A549 (cell line): ENCODE data around the gene FCRL2. TPM values are rescaled to one million over a fixed set of nuclear protein-coding genes. Genes with fewer than 3 reads are reported as not detected.

Experiments
- ATAC-seq, 2 experiments: fragments of 200-7000 bp in 1 of 2; fragments of >200 bp in 1 of 2; cut with Nextera tagmentation in 1 of 2; cut with Tn5 transposase in 1 of 2; 3 replicates each; pipeline versions ENCODE4 v1.8.0 to v1.9.1; 2018 to 2020; ENCODE audit warnings: mild to moderate bottlenecking in 1 of 2, moderate library complexity in 1 of 2
- CTCF ChIA-PET: fragments of 300-600 bp; sonication (Branson Sonifier 250); formaldehyde crosslinking; extraction: SDS; loops from one replicate; lab custom pipeline; 2021; ENCODE audit warnings: antibody characterized with exemption, inconsistent platforms; lab: Yijun Ruan, JAX
- POLR2A ChIA-PET: fragments of 350-600 bp; formaldehyde crosslinking; extraction: SDS; loops from one replicate; lab custom pipeline; 2021; ENCODE audit warnings: antibody characterized with exemption, inconsistent platforms; lab: Yijun Ruan, JAX
- DNase-seq, 2 experiments: peaks; one replicate each; pipeline versions ENCODE4 v3.0.0 to v3.0.0-alpha.2; 2011 to 2016; ENCODE audit warnings: low read depth in 1 of 2, low spot score in 1 of 2
- FAIRE-seq: peaks from 2 replicates; lab custom pipeline; 2011; peaks lifted over from hg19 to GRCh38; lab: Jason Lieb, UNC
- H3K27ac ChIP-seq, 2 experiments: fragments of >200 bp; sonication (Bioruptor Twin); formaldehyde crosslinking; 3 replicates each; pipeline ENCODE4 v1.5.1; 2016 to 2017
- H3K4me1 ChIP-seq: fragments of >200 bp; sonication (Bioruptor Twin); formaldehyde crosslinking; 3 replicates; pipeline ENCODE4 v1.6.1; 2016
- H3K4me2 ChIP-seq: fragments of >200 bp; sonication (Bioruptor Twin); formaldehyde crosslinking; 3 replicates; pipeline ENCODE4 v1.6.1; 2016
- H3K4me3 ChIP-seq: fragments of >200 bp; sonication (Bioruptor Twin); formaldehyde crosslinking; 3 replicates; pipeline ENCODE4 v1.5.1; 2016
- H3K9me3 ChIP-seq: fragments of >200 bp; sonication (Bioruptor Twin); formaldehyde crosslinking; 3 replicates; pipeline ENCODE4 v1.6.1; 2016
- BHLHE40 ChIP-seq: IDR thresholded peaks from 2 replicates; pipeline ENCODE4 v1.6.1; 2012; ENCODE audit warnings: low read depth, low read length, inconsistent platforms
- CBX2 ChIP-seq: fragments of 200-600 bp; sonication (generic); IDR thresholded peaks from 2 replicates; pipeline ENCODE4 v1.6.1; 2016; ENCODE audit warnings: low read depth, mild to moderate bottlenecking, borderline replicate concordance
- CBX8 ChIP-seq: fragments of 200-600 bp; sonication (generic); IDR thresholded peaks from 2 replicates; pipeline ENCODE4 v1.6.1; 2016
- EHMT2 ChIP-seq: fragments of 200-600 bp; sonication (generic); IDR thresholded peaks from 2 replicates; pipeline ENCODE4 v1.6.1; 2016; ENCODE audit warnings: antibody characterized with exemption, low read depth, mild to moderate bottlenecking, moderate library complexity
- FOSB ChIP-seq: fragments of 250-450 bp; sonication (Bioruptor Pico); IDR thresholded peaks from 2 replicates; pipeline ENCODE4 v1.5.0; 2020; ENCODE audit warnings: mild to moderate bottlenecking, moderate library complexity
- FOXS1 ChIP-seq: fragments of 250-450 bp; sonication (Bioruptor Pico); IDR thresholded peaks from 2 replicates; pipeline ENCODE4 v1.5.0; 2020; ENCODE audit warnings: mild to moderate bottlenecking, moderate library complexity
- HES2 ChIP-seq: fragments of >200 bp; sonication (Bioruptor Twin); formaldehyde crosslinking; IDR thresholded peaks from 2 replicates; pipeline ENCODE4 v1.6.1; 2016
- HEYL ChIP-seq: fragments of 250-450 bp; sonication (Bioruptor Pico); IDR thresholded peaks from 2 replicates; pipeline ENCODE4 v1.8.0; 2021; ENCODE audit warnings: mild to moderate bottlenecking, moderate library complexity
- HOXB5 ChIP-seq: fragments of 250-450 bp; sonication (Bioruptor Pico); IDR thresholded peaks from 2 replicates; pipeline ENCODE4 v1.5.0; 2020; ENCODE audit warnings: mild to moderate bottlenecking, moderate library complexity
- JUN ChIP-seq, 2 experiments: fragments of >200 bp; sonication (Bioruptor Twin); formaldehyde crosslinking; IDR thresholded peaks; 2 replicates in 1 of 2; 3 replicates in 1 of 2; pipeline ENCODE4 v1.6.1; 2016 to 2017
- KDM5A ChIP-seq: fragments of 200-600 bp; sonication (generic); IDR thresholded peaks from 2 replicates; pipeline ENCODE4 v1.6.1; 2016; ENCODE audit warnings: antibody characterized with exemption, mild to moderate bottlenecking
- MAZ ChIP-seq: fragments of 150-350 bp; IDR thresholded peaks from 2 replicates; pipeline ENCODE4 v1.6.1; 2014; ENCODE audit warnings: antibody characterized with exemption, low read depth, low read length, borderline replicate concordance
- NFE2L2 ChIP-seq: fragments of 150-350 bp; conservative IDR thresholded peaks from 2 replicates; pipeline ENCODE4 v1.6.1; 2014; ENCODE audit warnings: low read length
- NPAS2 ChIP-seq: fragments of 250-450 bp; sonication (Bioruptor Pico); IDR thresholded peaks from 2 replicates; pipeline ENCODE4 v1.8.0; 2022; ENCODE audit warnings: mild to moderate bottlenecking, moderate library complexity, borderline replicate concordance
- RAD21 ChIP-seq, 2 experiments: fragments of >200 bp in 1 of 2; sonication (Bioruptor Twin) in 1 of 2; formaldehyde crosslinking in 1 of 2; IDR thresholded peaks in 1 of 2; conservative IDR thresholded peaks in 1 of 2; 2 replicates in 1 of 2; 3 replicates in 1 of 2; pipeline ENCODE4 v1.6.1; 2012 to 2018; ENCODE audit warnings: inconsistent platforms in 1 of 2
- RFX5 ChIP-seq: fragments of 450-650 bp; IDR thresholded peaks from 2 replicates; pipeline ENCODE4 v1.7.1; 2014; ENCODE audit warnings: antibody characterized with exemption, mild to moderate bottlenecking, moderate library complexity
- SMC3 ChIP-seq: fragments of >200 bp; sonication (Bioruptor Twin); formaldehyde crosslinking; IDR thresholded peaks from 3 replicates; pipeline ENCODE4 v1.6.1; 2018; ENCODE audit warnings: inconsistent platforms
- TP53 ChIP-seq: fragments of 250-450 bp; sonication (Bioruptor Pico); IDR thresholded peaks from 2 replicates; pipeline ENCODE4 v1.5.0; 2021; ENCODE audit warnings: mild to moderate bottlenecking, moderate library complexity
- ZC3H11A ChIP-seq: fragments of 450-650 bp; IDR thresholded peaks from 2 replicates; pipeline ENCODE4 v1.6.1; 2014; ENCODE audit warnings: antibody characterized with exemption, mild to moderate bottlenecking
- ZSCAN20 ChIP-seq: fragments of 250-450 bp; sonication (Bioruptor Pico); IDR thresholded peaks from 2 replicates; pipeline ENCODE4 v1.8.0; 2022; ENCODE audit warnings: mild to moderate bottlenecking, moderate library complexity
- WGBS: methylation state at CpG from one replicate; pipeline ENCODE4 v1.1.6; 2017; ENCODE audit errors: missing lambda C conversion rate; 5-methylcytosine and 5-hydroxymethylcytosine counted together
- polyA plus RNA-seq, 4 experiments: library from polyadenylated mRNA; depleted of rRNA in 3 of 4; stranded (reverse); fragments of >200 nt; fragmentation: RNase III in 1 of 4; extraction: RNeasy Plus Mini Kit Qiagen cat#74134 plus additional on column Dnase treatment in 1 of 4; gene quantifications; 2 replicates in 3 of 4; 3 replicates in 1 of 4; pipeline ENCODE4 v1.2.3, GENCODE V29; 2011 to 2017
- TF ChIP-seq, protein P1 (sequence below): IDR thresholded peaks from 2 replicates; pipeline ENCODE4 v1.6.1; 2012; ENCODE audit warnings: low read depth, borderline replicate concordance
- TF ChIP-seq, protein P2 (sequence below): IDR thresholded peaks from 2 replicates; pipeline ENCODE4 v1.6.1; 2012
- TF ChIP-seq, protein P3 (sequence below): fragments of 450-650 bp; IDR thresholded peaks from 2 replicates; pipeline ENCODE4 v1.6.1; 2014; ENCODE audit warnings: antibody characterized with exemption
- TF ChIP-seq, protein P4 (sequence below): fragments of >200 bp; sonication (Bioruptor Twin); formaldehyde crosslinking; IDR thresholded peaks from 3 replicates; pipeline ENCODE4 v1.6.1; 2016

FCRL2 gene
- polyA plus RNA-seq, 2 of the 4 experiments (the other 2 are of a cell fraction) = not detected

DNA sequence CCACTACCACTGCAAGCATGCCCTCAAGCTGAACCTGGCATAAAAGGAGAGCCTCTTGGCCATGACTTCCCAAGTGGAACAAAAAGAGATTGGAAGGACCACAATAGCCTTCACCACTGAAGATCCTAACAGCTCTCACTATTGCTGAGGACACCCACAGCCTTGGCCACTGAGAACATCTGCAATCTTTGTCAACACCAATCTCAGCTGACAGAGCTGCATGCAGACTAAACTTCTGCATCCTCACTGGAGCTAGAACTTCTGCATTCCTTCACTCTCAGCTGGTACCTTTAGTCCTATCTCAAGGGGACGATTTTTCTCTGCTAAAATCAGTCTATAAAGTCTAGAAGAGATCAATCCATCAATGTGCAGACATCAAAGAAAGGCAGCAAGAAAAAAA lies 8.3 kb upstream of the FCRL2 start:
- Histone ChIP-seq H3K4me1 (no peaks in the 10 kb centered on the region), H3K9me3 (no peaks in the 10 kb centered on the region)
- no peak for ATAC-seq
- WGBS = 4% methylated on average over 1 of the region's 1 CpG
- TF ChIP-seq TP53 (no peak), HES2 (no peak), CBX8 (no peak), ZSCAN20 (CRISPR knock-in tag) (no peak), NFE2L2 (no peak), JUN (IDR thresholded peaks at IDR 0.05) (no peak)
- TF ChIP-seq, all 56 proteins: peak for 0
- CTCF ChIA-PET = no interaction called here
- FAIRE-seq = no peak
- POLR2A ChIA-PET = no interaction called here
- Histone ChIP-seq H3K4me3 (no peak overlapping the region), H3K27ac (no peak overlapping the region), H3K4me2 (no peak overlapping the region)
- no peak for DNase-seq

DNA sequence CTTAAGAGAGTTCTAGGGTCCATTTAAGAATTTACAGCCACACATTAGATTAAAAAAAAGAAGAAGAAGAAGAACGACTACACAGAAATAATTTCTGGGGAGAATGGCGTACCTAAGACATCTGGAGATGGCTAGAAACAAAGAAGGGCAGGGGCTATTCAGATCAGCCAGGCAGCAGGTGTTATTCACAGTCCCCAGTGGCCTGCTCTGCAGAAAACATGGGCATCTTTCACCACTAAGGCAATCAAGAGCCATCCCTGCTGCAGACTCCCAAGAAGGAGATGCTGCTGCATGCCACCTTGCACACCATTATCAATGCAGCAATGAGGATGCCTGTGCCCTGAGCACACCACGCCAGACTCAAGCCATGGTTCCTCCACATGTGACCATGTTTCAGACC lies 7.9 kb upstream of the FCRL2 start:
- no peak overlapping the region for H3K27ac ChIP-seq
- TF ChIP-seq MAZ (no peak), FOSB (CRISPR knock-in tag) (no peak), NPAS2 (CRISPR knock-in tag) (no peak), ZSCAN20 (CRISPR knock-in tag) (no peak), CBX2 (no peak), CBX8 (no peak), RAD21 (conservative IDR thresholded peaks at IDR 0.05 in 1 of 2, IDR thresholded peaks at IDR 0.05 in 1 of 2) (no peak), FOXS1 (no peak), SMC3 (no peak), KDM5A (no peak), HOXB5 (no peak), ZC3H11A (no peak), RFX5 (no peak), HEYL (CRISPR knock-in tag) (no peak), EHMT2 (no peak), BHLHE40 (no peak)
- TF ChIP-seq, protein P1, sequence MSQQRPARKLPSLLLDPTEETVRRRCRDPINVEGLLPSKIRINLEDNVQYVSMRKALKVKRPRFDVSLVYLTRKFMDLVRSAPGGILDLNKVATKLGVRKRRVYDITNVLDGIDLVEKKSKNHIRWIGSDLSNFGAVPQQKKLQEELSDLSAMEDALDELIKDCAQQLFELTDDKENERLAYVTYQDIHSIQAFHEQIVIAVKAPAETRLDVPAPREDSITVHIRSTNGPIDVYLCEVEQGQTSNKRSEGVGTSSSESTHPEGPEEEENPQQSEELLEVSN = no peak
- TF ChIP-seq, protein P2, sequence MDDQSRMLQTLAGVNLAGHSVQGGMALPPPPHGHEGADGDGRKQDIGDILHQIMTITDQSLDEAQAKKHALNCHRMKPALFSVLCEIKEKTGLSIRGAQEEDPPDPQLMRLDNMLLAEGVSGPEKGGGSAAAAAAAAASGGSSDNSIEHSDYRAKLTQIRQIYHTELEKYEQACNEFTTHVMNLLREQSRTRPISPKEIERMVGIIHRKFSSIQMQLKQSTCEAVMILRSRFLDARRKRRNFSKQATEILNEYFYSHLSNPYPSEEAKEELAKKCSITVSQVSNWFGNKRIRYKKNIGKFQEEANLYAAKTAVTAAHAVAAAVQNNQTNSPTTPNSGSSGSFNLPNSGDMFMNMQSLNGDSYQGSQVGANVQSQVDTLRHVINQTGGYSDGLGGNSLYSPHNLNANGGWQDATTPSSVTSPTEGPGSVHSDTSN = no peak
- TF ChIP-seq, protein P3, sequence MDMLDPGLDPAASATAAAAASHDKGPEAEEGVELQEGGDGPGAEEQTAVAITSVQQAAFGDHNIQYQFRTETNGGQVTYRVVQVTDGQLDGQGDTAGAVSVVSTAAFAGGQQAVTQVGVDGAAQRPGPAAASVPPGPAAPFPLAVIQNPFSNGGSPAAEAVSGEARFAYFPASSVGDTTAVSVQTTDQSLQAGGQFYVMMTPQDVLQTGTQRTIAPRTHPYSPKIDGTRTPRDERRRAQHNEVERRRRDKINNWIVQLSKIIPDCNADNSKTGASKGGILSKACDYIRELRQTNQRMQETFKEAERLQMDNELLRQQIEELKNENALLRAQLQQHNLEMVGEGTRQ = no peak
- TF ChIP-seq, protein P4, sequence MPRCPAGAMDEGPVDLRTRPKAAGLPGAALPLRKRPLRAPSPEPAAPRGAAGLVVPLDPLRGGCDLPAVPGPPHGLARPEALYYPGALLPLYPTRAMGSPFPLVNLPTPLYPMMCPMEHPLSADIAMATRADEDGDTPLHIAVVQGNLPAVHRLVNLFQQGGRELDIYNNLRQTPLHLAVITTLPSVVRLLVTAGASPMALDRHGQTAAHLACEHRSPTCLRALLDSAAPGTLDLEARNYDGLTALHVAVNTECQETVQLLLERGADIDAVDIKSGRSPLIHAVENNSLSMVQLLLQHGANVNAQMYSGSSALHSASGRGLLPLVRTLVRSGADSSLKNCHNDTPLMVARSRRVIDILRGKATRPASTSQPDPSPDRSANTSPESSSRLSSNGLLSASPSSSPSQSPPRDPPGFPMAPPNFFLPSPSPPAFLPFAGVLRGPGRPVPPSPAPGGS = no peak
- DNase-seq = no peak
- no peaks in the 10 kb centered on the region for H3K4me1 ChIP-seq
- WGBS = 2% methylated on average over 3 of the region's 3 CpGs
- ChIA-PET CTCF (no interaction called here), POLR2A (no interaction called here)
- no peak overlapping the region for H3K4me3 ChIP-seq
- H3K9me3 ChIP-seq = no peaks in the 10 kb centered on the region
- ATAC-seq = no peak
- H3K4me2 ChIP-seq = no peak overlapping the region
- FAIRE-seq = no peak
